ENCODE measurements around the gene LRRC66. TPM values are rescaled to one million over a fixed set of nuclear protein-coding genes. Genes with fewer than 3 reads are reported as not detected.

LRRC66 gene
- total RNA-seq, 1 donor from 2014 or later = 1.2 TPM

GRCh38 chr4:52049266-52049665 is 29.1 kb upstream of the LRRC66 start:
- no peak for DNase-seq (ENCODE audit: extremely low spot score in 2 of 2)
- Histone ChIP-seq H3K9me3 (no peaks in the 10 kb centered on the region), H3K27me3 (no peaks in the 10 kb centered on the region), H3K36me3 (no peaks in the 10 kb centered on the region), H3K4me1 (peaks cover 25% of the 10 kb centered on the region), H3K27ac (no peak overlapping the region), H3K4me3 (no peak overlapping the region)
- TF ChIP-seq POLR2AphosphoS5 (IDR thresholded peaks at IDR 0.05; ENCODE audit: insufficient read depth in 1 of 2, low read depth in 1 of 2) (no peak), CTCF (IDR thresholded peaks at IDR 0.05) (no peak)
- intact Hi-C loops (cut with DNase I) = no loop called here

- H3K9me3 ChIP-seq = no peaks in the 10 kb centered on the region
- intact Hi-C loops (cut with DNase I) = no loop called here
- no peaks in the 10 kb centered on the region for H3K27me3 ChIP-seq
- DNase-seq (ENCODE audit: extremely low spot score in 2 of 2) = no peak
- no peak overlapping the region for H3K4me3 ChIP-seq
- no peaks in the 10 kb centered on the region for H3K36me3 ChIP-seq
- TF ChIP-seq POLR2A (IDR thresholded peaks at IDR 0.05) (no peak), POLR2AphosphoS5 (IDR thresholded peaks at IDR 0.05; ENCODE audit: insufficient read depth in 1 of 2, low read depth in 1 of 2) (no peak), CTCF (IDR thresholded peaks at IDR 0.05) (no peak)
- no peaks in the 10 kb centered on the region for H3K4me1 ChIP-seq
- H3K27ac ChIP-seq = no peak overlapping the region
Measured at GRCh38 chr4:52045028-52045427, 24.9 kb upstream of the LRRC66 start.

GRCh38 chr4:52038103-52038912 is 18.1 kb upstream of the LRRC66 start, which contains the start of gene SGCB:
SGCB (minus strand) TSS chr4:52038299; CDS start chr4:52038259, 40 bp downstream.
- no peaks in the 10 kb centered on the region for H3K9me3 ChIP-seq
- H3K36me3 ChIP-seq = no peaks in the 10 kb centered on the region
- H3K27me3 ChIP-seq = no peaks in the 10 kb centered on the region
- H3K4me3 ChIP-seq = peak within 1 kb of the TSS; percentile 80 to 95
- intact Hi-C loops (cut with DNase I) = loop anchor here (5.0 kb wide), 1 partner anchor 196 kb away; the partner anchor contains the start of gene DCUN1D4
- TF ChIP-seq POLR2A (IDR thresholded peaks at IDR 0.05) = peak in 1 of 2 donors; percentile 11
- no peak for TF ChIP-seq CTCF (IDR thresholded peaks at IDR 0.05)
- TF ChIP-seq POLR2AphosphoS5 (IDR thresholded peaks at IDR 0.05; ENCODE audit: insufficient read depth in 1 of 2, low read depth in 1 of 2) = peak in 1 of 2 donors; percentile 32
- DNase-seq (ENCODE audit: extremely low spot score in 2 of 2) = no peak
- peak within 1 kb of the TSS; percentile 73 for H3K27ac ChIP-seq
- H3K4me1 ChIP-seq = peaks cover 36% of the 10 kb centered on the region

- Histone ChIP-seq H3K9me3 (no peaks in the 10 kb centered on the region), H3K27ac (peak overlapping the region; percentile 73), H3K27me3 (no peaks in the 10 kb centered on the region), H3K4me1 (peaks cover 42% of the 10 kb centered on the region), H3K36me3 (peaks cover 0 to 3% of the 10 kb centered on the region in 2 donors), H3K4me3 (peak overlapping the region; percentile 80 to 95)
- intact Hi-C loops (cut with DNase I) = loop anchor here (5.0 kb wide), 1 partner anchor 195 kb away; the partner anchor contains the start of gene DCUN1D4
- TF ChIP-seq POLR2AphosphoS5 (IDR thresholded peaks at IDR 0.05; ENCODE audit: insufficient read depth in 1 of 2, low read depth in 1 of 2) (no peak), CTCF (IDR thresholded peaks at IDR 0.05) (no peak), POLR2A (IDR thresholded peaks at IDR 0.05) (no peak)
- no peak for DNase-seq (ENCODE audit: extremely low spot score in 2 of 2)
Measured at GRCh38 chr4:52037689-52038102, 17.5 kb upstream of the LRRC66 start.

Measured in vagina (tissue), 2 donors.